Measurements from ENCODE around the gene UBTF.

Gene UBTF

GRCh38 chr17:44197980-44198720 lies 21.3 kb downstream of the UBTF start:
- DNase-seq (ENCODE audit: low spot score), result peak; percentile 60

- DNase-seq (ENCODE audit: low spot score), result no peak
Observed at GRCh38 chr17:44197107-44197506, 22.4 kb downstream of the UBTF start.

GRCh38 chr17:44193326-44194084 lies 26.0 kb downstream of the UBTF start:
- DNase-seq (ENCODE audit: low spot score), result no peak

DNA sequence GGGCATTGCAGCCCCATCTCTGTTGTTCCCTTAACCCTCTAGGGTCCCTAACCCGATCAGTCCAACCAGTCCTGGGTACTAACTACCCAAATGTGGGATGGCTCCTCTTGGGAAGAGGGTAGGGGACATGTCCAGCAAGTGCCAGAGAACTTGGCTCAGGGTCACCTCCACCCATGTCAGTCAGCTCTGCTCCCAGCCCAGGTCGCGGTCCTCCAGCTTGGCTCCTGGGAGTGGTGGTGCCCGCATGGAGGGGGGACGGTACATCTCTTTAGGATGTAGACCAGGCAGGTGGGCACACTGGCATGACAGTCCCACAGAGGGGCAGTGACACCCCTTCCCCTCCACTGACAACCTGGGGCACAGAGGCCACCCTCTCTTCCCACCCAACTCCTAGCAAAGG lies 26.7 kb downstream of the UBTF start:
- no peak for DNase-seq (ENCODE audit: low spot score)

DNA sequence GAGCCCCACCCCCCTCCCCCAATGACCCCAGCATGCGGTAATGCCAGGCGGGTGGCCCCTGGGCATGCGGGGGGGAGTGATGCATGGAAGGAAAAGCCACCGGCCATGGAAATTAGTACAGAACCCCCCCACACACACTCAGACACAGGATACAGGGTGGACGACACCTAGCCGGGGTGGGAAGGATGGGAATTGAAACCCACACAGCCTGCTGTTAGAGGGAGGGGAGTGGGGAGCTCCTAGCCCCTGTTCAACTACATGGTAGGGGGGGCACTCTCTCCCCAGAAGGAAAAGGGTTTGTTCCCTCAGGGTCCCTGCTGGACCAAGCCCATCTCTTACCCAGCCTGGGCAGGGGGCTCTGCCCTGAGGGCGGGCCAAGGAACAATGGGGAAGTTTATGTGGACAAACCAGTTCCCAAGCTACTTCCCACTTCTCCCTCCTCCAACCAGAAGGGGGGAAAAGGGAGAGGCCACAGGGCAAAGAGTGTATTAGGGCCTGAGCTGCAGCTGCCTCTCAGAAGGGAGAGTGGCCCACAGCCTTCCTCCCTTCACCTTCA lies 27.5 kb downstream of the UBTF start:
- no peak for DNase-seq (ENCODE audit: low spot score)

DNA sequence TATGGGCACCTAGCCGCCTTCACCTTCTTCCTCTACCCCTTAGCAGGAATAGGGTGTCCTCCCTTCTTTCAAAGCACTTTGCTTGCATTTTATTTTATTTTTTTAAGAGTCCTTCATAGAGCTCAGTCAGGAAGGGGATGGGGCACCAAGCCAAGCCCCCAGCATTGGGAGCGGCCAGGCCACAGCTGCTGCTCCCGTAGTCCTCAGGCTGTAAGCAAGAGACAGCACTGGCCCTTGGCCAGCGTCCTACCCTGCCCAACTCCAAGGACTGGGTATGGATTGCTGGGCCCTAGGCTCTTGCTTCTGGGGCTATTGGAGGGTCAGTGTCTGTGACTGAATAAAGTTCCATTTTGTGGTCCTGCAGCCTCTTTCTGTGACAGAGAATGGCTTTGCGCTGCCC lies 28.1 kb downstream of the UBTF start:
- no peak for DNase-seq (ENCODE audit: low spot score)

- DNase-seq (ENCODE audit: low spot score), result no peak
Observed at GRCh38 chr17:44190481-44190880, 29.0 kb downstream of the UBTF start.

GRCh38 chr17:44188576-44189403 lies 30.7 kb downstream of the UBTF start:
- no peak for DNase-seq (ENCODE audit: low spot score)

- peak; percentile 93 for DNase-seq (ENCODE audit: low spot score)
Observed at GRCh38 chr17:44187131-44187899, 32.2 kb downstream of the UBTF start.

DNA sequence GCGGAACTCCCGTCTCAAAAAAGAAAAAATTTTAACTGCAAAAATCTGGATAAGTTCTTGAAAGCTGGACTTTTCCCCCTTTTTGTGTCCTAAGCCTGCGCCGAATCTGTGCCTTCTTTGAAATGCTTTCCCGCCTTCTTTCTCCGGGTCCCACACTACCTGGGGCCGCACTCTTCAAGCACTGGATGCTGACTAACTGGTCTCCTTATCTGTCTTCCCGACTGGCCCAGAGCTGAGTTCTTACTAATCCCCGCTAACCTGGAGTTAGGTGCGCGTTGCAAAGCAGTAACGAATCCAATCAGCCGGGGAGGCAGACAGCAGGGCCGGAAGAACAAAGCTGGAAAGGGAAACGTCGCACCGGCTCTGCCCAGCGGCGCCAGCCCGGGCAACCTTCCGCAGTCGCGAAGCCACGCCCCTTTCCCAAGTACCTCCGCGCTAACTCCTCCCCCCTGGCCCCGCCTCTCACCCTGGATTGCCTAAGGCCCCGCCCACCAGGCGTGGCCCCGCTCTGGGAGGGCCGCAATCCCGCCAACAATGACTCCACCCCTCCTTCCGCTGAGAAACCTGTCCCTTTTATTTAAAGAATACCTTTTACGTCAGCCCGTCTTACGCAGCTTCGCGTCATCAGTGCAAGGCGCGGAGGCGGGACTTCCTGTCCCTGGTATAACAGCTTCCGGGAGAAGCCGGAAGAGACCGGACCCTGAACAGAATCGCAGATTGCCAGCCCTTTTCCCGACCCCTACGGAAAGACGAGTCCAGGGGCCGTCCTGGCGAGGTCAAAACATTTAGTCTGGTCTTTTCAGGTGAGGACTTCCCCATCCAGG lies 33.0 kb downstream of the UBTF start, which contains the start of gene TMUB2:
TMUB2 (plus strand) TSS at position 666 of the 824 bp plus-strand sequence. CDS start 737 bp downstream, outside the sequence.
- DNase-seq (ENCODE audit: low spot score), result peak; percentile 100

GRCh38 chr17:44184212-44184810 lies 35.2 kb downstream of the UBTF start:
- DNase-seq (ENCODE audit: low spot score), result no peak

DNA sequence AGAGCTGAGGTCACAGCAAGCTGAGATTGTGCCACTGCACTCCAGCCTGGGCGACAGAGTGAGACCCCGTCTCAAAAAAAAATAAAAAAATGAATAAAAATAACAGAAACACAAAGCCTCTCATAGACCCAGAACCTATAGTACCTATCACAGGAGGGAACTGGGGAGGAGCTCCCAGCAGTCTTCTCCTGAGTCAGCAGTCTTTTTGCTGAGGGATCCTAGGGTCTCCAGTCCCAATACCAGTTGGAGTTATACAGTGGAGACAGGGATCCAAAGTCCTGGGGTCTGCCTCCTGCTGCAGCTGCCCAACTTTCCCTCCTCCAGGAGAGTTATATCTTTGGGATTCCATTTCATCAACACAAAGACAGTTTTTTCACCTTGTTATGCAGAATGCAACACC lies 36.5 kb downstream of the UBTF start:
- DNase-seq (ENCODE audit: low spot score), result no peak

GRCh38 chr17:44178133-44178532 lies 41.3 kb downstream of the UBTF start:
- DNase-seq (ENCODE audit: low spot score), result no peak

DNA sequence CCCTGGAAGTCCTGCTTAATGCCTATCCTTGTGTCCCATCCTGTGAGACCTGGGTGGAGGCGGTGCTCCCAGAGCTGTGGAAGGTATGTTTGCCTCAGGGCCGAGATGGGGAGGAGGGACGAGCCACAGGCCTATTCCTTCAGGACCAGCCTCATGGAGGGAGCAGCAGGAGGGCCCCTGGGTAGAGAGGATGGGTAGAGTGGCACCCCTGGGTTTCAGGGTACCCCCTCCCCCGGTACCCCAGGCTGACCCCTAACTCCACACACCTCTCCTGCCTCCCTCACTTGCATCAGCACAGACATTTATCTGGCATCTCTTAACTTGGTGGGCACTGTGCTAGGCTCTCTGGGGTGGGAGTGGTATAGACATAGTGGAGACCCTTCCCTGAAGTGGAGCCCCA lies 41.8 kb downstream of the UBTF start:
- DNase-seq (ENCODE audit: low spot score), result no peak

- DNase-seq (ENCODE audit: low spot score), result no peak
Observed at GRCh38 chr17:44176671-44177501, 42.6 kb downstream of the UBTF start.

GRCh38 chr17:44176257-44176656 lies 43.2 kb downstream of the UBTF start:
- DNase-seq (ENCODE audit: low spot score), result no peak

DNA sequence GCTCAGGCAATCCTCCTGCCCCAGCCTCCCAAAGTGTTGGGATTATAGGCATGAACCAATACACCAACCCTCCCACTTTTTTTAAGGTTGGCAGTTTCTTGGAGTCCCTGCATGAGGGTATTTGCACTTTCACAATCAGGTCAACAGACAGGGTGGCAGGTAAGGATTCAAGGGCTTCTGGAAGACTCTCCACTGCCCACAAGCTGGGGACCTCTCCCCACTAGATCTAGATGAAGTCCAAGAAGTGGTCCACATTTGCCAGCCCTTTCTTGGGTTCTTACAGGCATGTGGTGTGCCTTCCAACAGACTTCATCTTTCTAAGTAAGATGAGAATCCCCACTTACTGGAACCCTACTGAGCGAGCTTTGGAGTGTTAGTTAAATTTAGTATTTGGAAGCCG lies 45.0 kb downstream of the UBTF start:
- no peak for DNase-seq (ENCODE audit: low spot score)

GRCh38 chr17:44171931-44172455 lies 47.5 kb downstream of the UBTF start:
- DNase-seq (ENCODE audit: low spot score), result no peak

All from hematopoietic multipotent progenitor cell treated with erythropoietin and hydrocortisone succinate and interleukin-3 and kit ligand, for 17 days (in vitro differentiated cells).